ENCODE results near the gene HMOX2.

The HMOX2 gene, protein sequence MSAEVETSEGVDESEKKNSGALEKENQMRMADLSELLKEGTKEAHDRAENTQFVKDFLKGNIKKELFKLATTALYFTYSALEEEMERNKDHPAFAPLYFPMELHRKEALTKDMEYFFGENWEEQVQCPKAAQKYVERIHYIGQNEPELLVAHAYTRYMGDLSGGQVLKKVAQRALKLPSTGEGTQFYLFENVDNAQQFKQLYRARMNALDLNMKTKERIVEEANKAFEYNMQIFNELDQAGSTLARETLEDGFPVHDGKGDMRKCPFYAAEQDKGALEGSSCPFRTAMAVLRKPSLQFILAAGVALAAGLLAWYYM

DNA sequence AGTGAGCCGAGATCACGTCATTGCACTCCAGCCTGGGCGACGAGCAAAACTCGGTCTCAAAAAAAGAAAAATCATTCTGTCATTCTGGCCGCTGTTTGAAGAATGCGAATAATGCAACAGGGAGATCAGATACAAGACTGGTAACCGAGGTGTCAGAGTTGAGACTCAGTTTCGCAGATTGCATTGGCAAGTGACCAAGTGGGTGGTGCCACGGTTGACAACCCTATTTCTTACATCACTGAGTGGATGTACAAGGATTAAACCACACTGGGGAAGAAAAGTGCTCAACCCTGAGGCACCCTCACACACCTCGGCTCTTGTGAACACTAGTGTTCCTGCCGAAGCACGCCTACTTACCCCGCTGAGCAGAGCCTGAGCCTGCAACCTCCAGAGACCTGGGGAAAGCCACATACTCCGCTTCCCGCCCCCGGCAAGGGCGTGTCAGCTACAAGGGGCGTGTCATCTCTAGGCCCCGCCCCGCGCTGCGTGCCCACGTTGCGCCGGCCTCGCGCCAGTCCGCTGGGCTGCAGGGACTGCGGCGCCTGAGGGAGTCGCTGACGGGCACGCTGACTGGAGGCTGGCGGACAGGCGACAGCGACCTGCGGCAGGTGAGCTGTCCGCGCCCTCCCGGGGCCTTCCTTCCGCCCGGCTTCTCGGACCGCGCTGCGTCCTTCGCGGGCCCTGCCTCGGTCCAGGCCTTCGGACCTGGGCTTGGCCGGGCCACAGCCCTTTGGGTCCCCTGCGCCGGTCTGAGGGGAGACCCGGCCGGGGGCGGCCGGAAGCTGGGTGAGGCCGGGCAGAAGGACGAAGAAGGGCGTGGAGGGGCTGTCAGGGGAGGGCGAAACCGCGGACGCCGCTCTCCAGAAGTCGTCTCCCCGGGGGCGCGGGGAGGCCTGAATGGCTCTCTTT lies at the start of gene HMOX2:
Gene HMOX2, plus strand, starts transcription at position 519 of the 909 bp plus-strand sequence. CDS start 29,127 bp downstream, outside the sequence.
- DNase-seq (ENCODE audit: low spot score) = peak; percentile 97

GRCh38 chr16:4426722-4427372 lies 49.4 kb upstream of the HMOX2 start:
- DNase-seq (ENCODE audit: low spot score) = no peak

DNA sequence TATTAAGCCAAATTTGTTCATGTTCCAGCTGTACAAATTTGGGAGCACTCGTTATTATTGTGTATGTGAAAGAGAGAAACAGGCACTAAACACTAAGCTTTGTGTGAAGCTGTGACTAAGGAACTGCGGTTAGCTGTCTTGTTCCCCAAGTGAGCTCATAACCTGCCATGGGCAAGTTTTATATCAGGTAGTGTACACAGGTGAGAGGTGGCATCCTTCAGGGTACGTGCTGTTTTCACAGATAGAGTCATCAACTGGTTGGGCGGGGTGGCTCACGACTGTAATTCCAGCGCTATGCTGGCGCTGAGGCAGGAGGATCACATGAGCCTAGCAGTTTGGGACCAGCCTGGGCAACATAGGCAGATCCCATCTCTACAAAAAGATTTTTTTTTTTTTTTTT lies 47.7 kb upstream of the HMOX2 start:
- DNase-seq (ENCODE audit: low spot score) = no peak

- DNase-seq (ENCODE audit: low spot score) = no peak
Observed at GRCh38 chr16:4431023-4431422, 45.2 kb upstream of the HMOX2 start.

GRCh38 chr16:4433228-4433627 lies 43.0 kb upstream of the HMOX2 start:
- DNase-seq (ENCODE audit: low spot score) = no peak

- no peak for DNase-seq (ENCODE audit: low spot score)
Observed at GRCh38 chr16:4433914-4434787, 42.0 kb upstream of the HMOX2 start.

- no peak for DNase-seq (ENCODE audit: low spot score)
Observed at GRCh38 chr16:4435337-4436067, 40.7 kb upstream of the HMOX2 start.

- DNase-seq (ENCODE audit: low spot score) = no peak
Observed at GRCh38 chr16:4437366-4437765, 38.8 kb upstream of the HMOX2 start.

GRCh38 chr16:4442371-4442770 lies 33.8 kb upstream of the HMOX2 start:
- no peak for DNase-seq (ENCODE audit: low spot score)

GRCh38 chr16:4443271-4443670 lies 32.9 kb upstream of the HMOX2 start:
- DNase-seq (ENCODE audit: low spot score) = no peak

- no peak for DNase-seq (ENCODE audit: low spot score)
Observed at GRCh38 chr16:4443986-4444385, 32.2 kb upstream of the HMOX2 start.

- DNase-seq (ENCODE audit: low spot score) = no peak
Observed at GRCh38 chr16:4450430-4450829, 25.8 kb upstream of the HMOX2 start.

DNA sequence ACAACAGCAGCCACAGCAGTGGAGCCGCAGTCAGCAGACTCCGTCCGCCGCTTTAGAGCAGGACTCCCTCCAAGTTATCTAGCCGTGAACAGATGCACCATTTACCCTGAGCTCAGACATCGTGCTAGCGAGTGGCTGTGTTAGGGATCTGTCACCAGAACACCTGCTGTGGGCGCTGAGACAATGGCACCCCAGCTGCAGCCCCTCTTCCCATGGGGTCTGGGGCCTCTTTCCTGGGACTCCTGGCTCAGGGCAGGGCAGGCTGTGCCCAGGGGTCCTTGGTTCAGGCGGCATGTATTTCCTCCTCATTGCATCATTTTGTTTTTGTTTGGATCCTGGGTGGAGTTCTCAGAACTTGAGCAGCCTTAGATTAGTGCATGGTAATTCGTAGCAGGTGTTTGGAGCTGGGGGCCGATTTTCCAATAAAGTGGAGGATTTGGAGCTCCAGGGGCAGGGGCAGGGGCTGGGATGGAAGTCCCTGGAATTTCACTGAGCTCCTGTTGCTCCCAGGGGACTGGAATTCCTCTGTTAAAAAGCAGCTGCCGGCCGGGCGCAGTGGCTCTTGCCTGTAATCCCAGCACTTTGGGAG lies 25.2 kb upstream of the HMOX2 start:
- DNase-seq (ENCODE audit: low spot score) = peak; percentile 73

GRCh38 chr16:4452674-4453073 lies 23.5 kb upstream of the HMOX2 start:
- no peak for DNase-seq (ENCODE audit: low spot score)

GRCh38 chr16:4454623-4455022 lies 21.6 kb upstream of the HMOX2 start:
- DNase-seq (ENCODE audit: low spot score) = no peak

GRCh38 chr16:4455081-4455480 lies 21.1 kb upstream of the HMOX2 start:
- DNase-seq (ENCODE audit: low spot score) = no peak

DNA sequence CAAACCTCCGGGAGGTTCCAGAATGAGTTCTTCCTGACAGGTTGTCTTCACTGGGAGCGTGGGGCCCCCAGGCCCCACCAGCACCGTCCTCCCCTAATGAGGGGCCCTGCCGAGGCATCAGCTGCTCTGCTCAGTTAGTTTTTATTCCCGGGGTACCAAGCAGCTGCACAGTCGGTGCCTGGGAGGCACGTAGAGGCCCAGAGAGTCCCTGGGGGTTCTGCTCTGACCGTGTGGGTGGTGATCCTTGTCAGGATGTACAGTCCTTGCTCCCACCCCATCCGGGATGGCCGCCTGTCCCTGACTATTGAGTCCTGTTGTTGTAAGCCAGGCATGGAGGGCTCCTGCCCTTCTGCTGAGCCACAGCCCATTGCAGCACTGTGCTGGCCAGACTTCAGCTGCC lies 20.2 kb upstream of the HMOX2 start:
- no peak for DNase-seq (ENCODE audit: low spot score)

DNA sequence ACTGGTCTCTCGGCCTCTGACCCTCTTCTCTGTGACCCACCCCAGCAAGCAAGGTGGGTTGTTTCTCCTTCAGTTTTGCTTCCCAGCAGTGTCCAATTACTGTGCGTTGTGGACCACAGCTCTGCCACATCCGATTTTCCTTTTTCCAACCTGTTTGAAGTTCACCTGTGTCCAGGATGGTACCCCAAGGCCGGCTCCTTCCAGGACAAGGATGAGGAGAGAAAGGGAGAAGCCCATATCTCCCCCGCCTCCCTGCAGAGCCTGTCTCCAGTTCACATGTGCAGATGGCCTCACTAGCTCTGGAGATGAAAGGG lies 15.3 kb upstream of the HMOX2 start:
- DNase-seq (ENCODE audit: low spot score) = no peak

- DNase-seq (ENCODE audit: low spot score) = no peak
Observed at GRCh38 chr16:4461250-4462085, 14.7 kb upstream of the HMOX2 start.

Measured in D341Med (cell line).